BLaER1 (cell line): ENCODE data around the gene C16orf96.

Source experiments
- H3K27ac ChIP-seq: shearing (Covaris generic); formaldehyde crosslinking; 2 replicates; pipeline ENCODE4 v1.8.1; 2022
- H3K27me3 ChIP-seq: shearing (Covaris generic); formaldehyde crosslinking; 2 replicates; pipeline ENCODE4 v1.8.1; 2022
- H3K36me3 ChIP-seq: shearing (Covaris generic); formaldehyde crosslinking; 2 replicates; pipeline ENCODE4 v1.8.1; 2022
- H3K4me1 ChIP-seq: shearing (Covaris generic); formaldehyde crosslinking; 2 replicates; pipeline ENCODE4 v1.8.1; 2022
- H3K4me2 ChIP-seq: shearing (Covaris generic); formaldehyde crosslinking; 2 replicates; pipeline ENCODE4 v1.8.1; 2022
- H3K4me3 ChIP-seq: shearing (Covaris generic); formaldehyde crosslinking; 2 replicates; pipeline ENCODE4 v1.8.1; 2022
- H3K9ac ChIP-seq: shearing (Covaris generic); formaldehyde crosslinking; 2 replicates; pipeline ENCODE4 v1.8.1; 2022
- H3K9me3 ChIP-seq: shearing (Covaris generic); formaldehyde crosslinking; 2 replicates; pipeline ENCODE4 v1.8.1; 2022
- H4K20me1 ChIP-seq: shearing (Covaris generic); formaldehyde crosslinking; 2 replicates; pipeline ENCODE4 v1.8.1; 2022
- Cebpa-rat ChIP-seq: shearing (Covaris generic); IDR thresholded peaks from 2 replicates; pipeline ENCODE4 v1.8.1; 2022

C16orf96 gene

DNA sequence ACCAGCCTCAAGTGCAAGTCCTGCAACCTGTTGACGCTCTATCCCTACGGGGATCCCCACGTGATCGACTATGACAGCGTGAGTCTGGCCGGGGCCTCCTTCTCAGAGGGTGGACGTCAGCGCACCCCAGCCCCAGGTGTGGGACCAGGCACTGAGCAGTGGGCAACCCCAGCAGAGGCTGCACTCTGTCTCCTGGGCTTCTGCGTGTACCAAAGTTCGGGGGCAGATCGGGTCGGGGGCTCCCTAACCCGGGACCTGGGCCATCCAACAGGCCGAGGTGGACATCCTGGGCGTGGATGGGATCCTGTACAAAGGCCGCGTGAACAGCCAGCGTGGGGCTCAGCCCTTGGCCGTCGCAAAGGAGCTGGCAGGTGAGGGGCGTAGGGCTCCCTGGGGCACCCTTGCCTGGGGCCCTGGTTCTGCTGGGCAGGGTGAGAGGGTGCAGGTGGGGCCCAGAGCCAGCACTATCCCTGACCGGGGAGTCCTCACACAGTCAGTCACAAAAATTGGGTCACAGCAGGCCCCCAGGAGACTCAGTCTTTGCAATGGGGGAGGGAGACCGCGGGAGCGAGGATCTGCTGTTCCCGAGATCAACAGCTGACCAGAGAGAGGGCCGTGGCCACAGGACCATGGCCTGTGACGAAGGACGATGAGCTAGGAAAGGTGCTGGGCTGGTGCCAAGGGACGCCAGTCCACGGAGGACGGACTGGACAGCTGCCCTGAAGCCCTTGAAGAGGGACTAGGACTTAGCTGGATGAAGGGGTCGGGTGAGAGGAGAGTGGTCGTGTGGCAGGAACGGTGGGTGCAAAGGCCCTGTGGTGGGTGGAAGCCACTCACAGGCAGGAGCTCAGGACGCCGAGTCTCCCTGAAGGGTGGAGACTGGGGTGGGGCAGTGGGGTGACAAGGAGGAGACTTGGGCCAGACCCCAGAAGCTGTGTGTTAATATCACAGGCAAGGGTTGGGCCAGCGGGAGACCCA, 38.6 kb downstream of the C16orf96 start:
- peaks cover 31% of the 10 kb centered on the region for H3K4me1 ChIP-seq
- H3K9me3 ChIP-seq: no peaks in the 10 kb centered on the region
- no peak for TF ChIP-seq Cebpa-rat
- no peak overlapping the region for H3K4me3 ChIP-seq
- no peaks in the 10 kb centered on the region for H4K20me1 ChIP-seq
- no peak overlapping the region for H3K9ac ChIP-seq
- no peak overlapping the region for H3K27ac ChIP-seq
- no peaks in the 10 kb centered on the region for H3K27me3 ChIP-seq
- H3K4me2 ChIP-seq: no peak overlapping the region
- no peaks in the 10 kb centered on the region for H3K36me3 ChIP-seq

DNA sequence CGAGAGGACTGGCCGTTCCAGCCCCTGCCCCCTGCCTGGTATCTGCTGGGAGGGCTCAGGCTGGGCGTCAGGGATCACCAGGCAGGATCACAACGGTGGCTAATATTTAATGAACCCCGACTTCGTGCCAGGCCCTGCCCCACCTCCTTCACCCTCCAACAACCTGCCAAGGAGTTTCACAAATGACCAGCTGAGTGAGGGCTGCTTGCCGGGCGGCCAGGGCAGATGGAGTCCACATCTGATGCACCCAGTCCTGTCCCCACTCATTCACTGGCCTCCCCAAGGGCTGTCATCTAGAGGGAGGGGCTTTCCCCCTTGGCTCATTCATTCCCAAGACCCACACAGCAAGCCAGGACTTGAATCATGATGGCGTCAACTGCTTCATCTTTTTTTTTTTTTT, 41.0 kb downstream of the C16orf96 start:
- H3K4me3 ChIP-seq: no peak overlapping the region
- H3K4me2 ChIP-seq: no peak overlapping the region
- H3K4me1 ChIP-seq: peaks cover 32% of the 10 kb centered on the region
- H3K36me3 ChIP-seq: no peaks in the 10 kb centered on the region
- H4K20me1 ChIP-seq: peaks cover 2% of the 10 kb centered on the region
- H3K9me3 ChIP-seq: no peaks in the 10 kb centered on the region
- no peak for TF ChIP-seq Cebpa-rat
- no peak overlapping the region for H3K9ac ChIP-seq
- H3K27ac ChIP-seq: no peak overlapping the region
- H3K27me3 ChIP-seq: peaks cover 10% of the 10 kb centered on the region; the same call in 1 of the 2 replicates

DNA sequence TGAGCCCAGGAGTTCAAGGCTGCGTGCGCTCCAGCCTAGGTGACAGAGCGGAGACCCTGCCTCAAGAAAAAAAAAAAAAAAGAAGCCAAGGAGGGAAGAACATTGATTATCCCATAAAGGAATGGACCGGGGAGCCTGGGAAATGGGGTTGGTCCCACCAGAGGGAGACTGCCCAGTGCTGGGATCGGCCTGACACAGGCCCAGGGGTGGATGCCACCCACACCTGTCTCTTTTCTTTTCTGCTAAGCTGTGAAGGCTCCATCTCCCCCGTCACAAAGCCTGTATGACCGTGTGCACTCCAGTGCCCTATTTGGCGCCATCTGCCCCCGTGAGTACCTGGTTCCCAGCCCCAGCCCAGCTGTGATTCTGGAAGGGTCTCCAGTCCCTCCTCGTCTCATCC, 42.9 kb downstream of the C16orf96 start:
- no peak overlapping the region for H3K27ac ChIP-seq
- peaks cover 25% of the 10 kb centered on the region for H3K4me1 ChIP-seq
- no peaks in the 10 kb centered on the region for H3K9me3 ChIP-seq
- H3K9ac ChIP-seq: no peak overlapping the region
- H3K4me3 ChIP-seq: no peak overlapping the region
- peaks cover 10% of the 10 kb centered on the region; the same call in 1 of the 2 replicates for H3K27me3 ChIP-seq
- no peak overlapping the region for H3K4me2 ChIP-seq
- TF ChIP-seq Cebpa-rat: no peak
- peaks cover 14% of the 10 kb centered on the region for H4K20me1 ChIP-seq
- H3K36me3 ChIP-seq: no peaks in the 10 kb centered on the region

DNA sequence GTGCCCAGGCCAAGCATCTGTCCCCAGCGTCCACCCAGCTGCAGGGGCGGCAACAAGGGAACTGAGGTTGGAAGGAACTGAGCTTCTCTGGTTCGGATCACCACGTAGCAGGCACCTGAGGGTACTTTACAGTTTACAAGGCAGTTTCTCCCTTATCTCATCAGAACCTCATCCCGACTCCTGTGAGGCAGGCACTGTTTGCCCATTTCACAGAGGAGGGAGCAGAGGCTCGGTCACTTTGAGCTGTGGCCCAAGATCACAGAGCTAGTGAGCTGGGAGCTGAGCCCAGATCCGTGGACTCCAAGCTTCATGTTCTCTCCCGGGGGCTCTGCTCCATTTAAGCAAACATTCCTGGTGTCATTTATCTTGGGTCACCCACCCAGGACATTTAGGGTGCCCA, 43.4 kb downstream of the C16orf96 start:
- no peaks in the 10 kb centered on the region for H3K36me3 ChIP-seq
- peaks cover 10% of the 10 kb centered on the region; the same call in 1 of the 2 replicates for H3K27me3 ChIP-seq
- H3K9ac ChIP-seq: no peak overlapping the region
- peaks cover 24% of the 10 kb centered on the region for H3K4me1 ChIP-seq
- no peaks in the 10 kb centered on the region for H3K9me3 ChIP-seq
- no peak for TF ChIP-seq Cebpa-rat
- no peak overlapping the region for H3K4me3 ChIP-seq
- no peak overlapping the region for H3K27ac ChIP-seq
- H3K4me2 ChIP-seq: no peak overlapping the region
- H4K20me1 ChIP-seq: peaks cover 19% of the 10 kb centered on the region

DNA sequence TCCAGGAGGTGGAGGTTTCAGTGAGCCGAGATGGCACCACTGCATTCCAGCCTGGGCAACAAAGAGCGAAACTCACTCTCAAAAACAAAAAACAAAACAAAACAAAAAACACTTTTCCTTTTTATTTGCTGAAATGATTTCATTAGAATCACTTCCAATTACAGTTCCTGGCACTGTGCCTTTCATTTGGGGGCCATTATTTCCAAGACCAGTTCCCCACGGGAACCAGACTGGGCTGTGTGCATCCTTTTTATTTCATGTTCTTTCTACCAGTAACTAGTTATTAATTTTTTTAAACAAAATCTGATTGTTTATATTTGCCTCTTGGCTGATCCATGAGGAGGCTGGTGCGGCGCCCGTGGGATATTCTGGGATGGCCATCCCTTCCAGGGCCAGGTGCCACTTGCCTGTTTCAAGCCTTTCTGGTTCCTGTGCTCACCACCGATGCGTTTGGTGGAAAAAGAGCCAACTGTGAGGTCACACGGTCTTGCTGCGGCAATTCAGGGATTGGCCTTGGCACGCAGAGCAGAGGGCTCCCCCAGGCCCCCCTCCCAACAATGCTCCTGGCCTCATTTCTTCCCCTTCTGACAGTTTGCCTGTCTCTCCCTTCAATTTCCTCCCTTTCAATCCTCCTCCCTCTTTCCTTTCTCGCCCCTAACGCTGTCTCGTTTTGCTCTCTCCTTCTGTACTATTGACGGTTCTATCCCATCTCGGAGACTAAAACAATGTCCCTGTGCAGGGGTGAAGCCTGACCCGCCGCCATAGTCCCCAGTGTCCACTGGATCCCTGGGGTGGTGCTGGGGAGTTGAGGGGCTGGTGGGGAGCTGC, 45.1 kb downstream of the C16orf96 start:
- H3K9me3 ChIP-seq: no peaks in the 10 kb centered on the region
- peak overlapping the region; percentile 70 for H3K4me2 ChIP-seq
- peaks cover 10% of the 10 kb centered on the region; the same call in 1 of the 2 replicates for H3K27me3 ChIP-seq
- H4K20me1 ChIP-seq: peaks cover 30% of the 10 kb centered on the region
- no peak for TF ChIP-seq Cebpa-rat
- no peak overlapping the region for H3K9ac ChIP-seq
- no peak overlapping the region for H3K27ac ChIP-seq
- H3K4me3 ChIP-seq: no peak overlapping the region
- no peaks in the 10 kb centered on the region for H3K36me3 ChIP-seq
- peaks cover 38% of the 10 kb centered on the region for H3K4me1 ChIP-seq

- Histone ChIP-seq H3K27me3 (peaks cover 10% of the 10 kb centered on the region; the same call in 1 of the 2 replicates), H3K27ac (no peak overlapping the region; the same call in 1 of the 2 replicates), H3K4me3 (no peak overlapping the region), H3K36me3 (peaks cover 4% of the 10 kb centered on the region; the same call in 1 of the 2 replicates), H3K9ac (0 out of 2 replicates have a peak overlapping the region, but pooled peaks have one; percentile 20), H3K9me3 (no peaks in the 10 kb centered on the region), H3K4me1 (peaks cover 38% of the 10 kb centered on the region), H3K4me2 (peak overlapping the region; percentile 70), H4K20me1 (peaks cover 36% of the 10 kb centered on the region)
- TF ChIP-seq Cebpa-rat: no peak
These were observed 45.7 kb downstream of the C16orf96 start for GRCh38 chr16:4601864-4602186.

- no peak for TF ChIP-seq Cebpa-rat
- Histone ChIP-seq H3K36me3 (peaks cover 9% of the 10 kb centered on the region), H3K4me1 (peaks cover 38% of the 10 kb centered on the region), H3K9ac (peak overlapping the region; percentile 20), H3K4me3 (no peak overlapping the region), H3K27ac (peak overlapping the region; percentile 6; the same call in 1 of the 2 replicates), H4K20me1 (peaks cover 41% of the 10 kb centered on the region), H3K4me2 (peak overlapping the region; percentile 70), H3K27me3 (peaks cover 10% of the 10 kb centered on the region; the same call in 1 of the 2 replicates), H3K9me3 (no peaks in the 10 kb centered on the region)
These were observed 46.2 kb downstream of the C16orf96 start for GRCh38 chr16:4602331-4602730.

GRCh38 chr16:4603624-4604170, 47.6 kb downstream of the C16orf96 start:
- Histone ChIP-seq H3K9ac (no peak overlapping the region), H3K27me3 (peaks cover 10% of the 10 kb centered on the region; the same call in 1 of the 2 replicates), H4K20me1 (peaks cover 55% of the 10 kb centered on the region), H3K4me1 (peaks cover 50% of the 10 kb centered on the region), H3K4me2 (no peak overlapping the region), H3K4me3 (no peak overlapping the region), H3K9me3 (no peaks in the 10 kb centered on the region), H3K27ac (no peak overlapping the region), H3K36me3 (peaks cover 22% of the 10 kb centered on the region)
- no peak for TF ChIP-seq Cebpa-rat

- no peak overlapping the region for H3K9ac ChIP-seq
- peak overlapping the region; percentile 23; the same call in 1 of the 2 replicates for H3K4me2 ChIP-seq
- no peak overlapping the region for H3K4me3 ChIP-seq
- H3K27me3 ChIP-seq: peaks cover 10% of the 10 kb centered on the region; the same call in 1 of the 2 replicates
- H3K27ac ChIP-seq: no peak overlapping the region
- peaks cover 59% of the 10 kb centered on the region for H4K20me1 ChIP-seq
- peaks cover 28% of the 10 kb centered on the region for H3K36me3 ChIP-seq
- peaks cover 50% of the 10 kb centered on the region for H3K4me1 ChIP-seq
- no peak for TF ChIP-seq Cebpa-rat
- no peaks in the 10 kb centered on the region for H3K9me3 ChIP-seq
These were observed 48.3 kb downstream of the C16orf96 start for GRCh38 chr16:4604401-4604800.
